K562 (cell line): Measurements from ENCODE around the gene SOX18. TPM values are rescaled to one million over a fixed set of nuclear protein-coding genes. Genes with fewer than 3 reads are reported as not detected.

Source experiments
- CTBP1 ChIP-seq: fragments of 450-650 bp; IDR thresholded peaks from 2 replicates; pipeline ENCODE4 v1.6.1; 2016; ENCODE audit warnings: borderline replicate concordance
- CXXC5 ChIP-seq: fragments of 250-450 bp; sonication (Bioruptor Pico); IDR thresholded peaks from 2 replicates; pipeline ENCODE4 v1.8.0; 2022; ENCODE audit warnings: inconsistent platforms, mild to moderate bottlenecking, moderate library complexity
- E2F3 ChIP-seq: fragments of 250-450 bp; sonication (Bioruptor Pico); IDR thresholded peaks from 2 replicates; pipeline ENCODE4 v1.4.0; 2020; ENCODE audit warnings: mild to moderate bottlenecking
- FOXA1 ChIP-seq: fragments of 450-650 bp; IDR thresholded peaks from 2 replicates; pipeline ENCODE4 v1.6.1; 2016; ENCODE audit warnings: mild to moderate bottlenecking, borderline replicate concordance
- HDAC1 ChIP-seq, 2 experiments: fragments of 450-650 bp; IDR thresholded peaks; 2 replicates each; pipeline ENCODE4 v1.6.1; 2016 to 2017; ENCODE audit warnings: inconsistent platforms in 1 of 2, mild to moderate bottlenecking in 1 of 2, moderate library complexity in 1 of 2
- HMG20B ChIP-seq: fragments of 250-450 bp; sonication (Bioruptor Pico); IDR thresholded peaks from 2 replicates; pipeline ENCODE4 v1.5.0; 2021; ENCODE audit warnings: mild to moderate bottlenecking
- KHSRP ChIP-seq: fragments of 450-650 bp; IDR thresholded peaks from 2 replicates; pipeline ENCODE4 v1.6.1; 2017
- NFIC ChIP-seq: fragments of 450-650 bp; IDR thresholded peaks from 2 replicates; pipeline ENCODE4 v1.6.1; 2017; ENCODE audit warnings: mild to moderate bottlenecking, inconsistent platforms
- NFRKB ChIP-seq: fragments of 450-650 bp; IDR thresholded peaks from 2 replicates; pipeline ENCODE4 v1.6.1; 2016; ENCODE audit warnings: low read depth
- RHOXF2B ChIP-seq: fragments of 250-450 bp; sonication (Bioruptor Pico); conservative IDR thresholded peaks from 2 replicates; pipeline ENCODE4 v1.5.1; 2021
- RUNX1 ChIP-seq: sonication (generic); IDR thresholded peaks from 2 replicates; pipeline ENCODE4 v1.6.1; 2016; ENCODE audit warnings: antibody characterized with exemption, low read depth
- SAFB ChIP-seq: fragments of 200-400 bp; formaldehyde crosslinking; IDR thresholded peaks from 2 replicates; pipeline ENCODE4 v1.6.1; 2017; ENCODE audit warnings: low read depth, low read length, borderline replicate concordance
- SMARCE1 ChIP-seq: fragments of 450-650 bp; IDR thresholded peaks from 2 replicates; pipeline ENCODE4 v1.7.1; 2016; ENCODE audit warnings: mild to moderate bottlenecking
- TCF7L2 ChIP-seq: fragments of 150-350 bp; IDR thresholded peaks from 2 replicates; pipeline ENCODE4 v1.6.1; 2016; ENCODE audit warnings: low read depth, mild to moderate bottlenecking, low read length, moderate library complexity
- TEAD1 ChIP-seq, 2 experiments: fragments of 450-650 bp in 1 of 2; sonication (generic) in 1 of 2; formaldehyde crosslinking; IDR thresholded peaks; 2 replicates each; pipeline versions ENCODE4 v1.4.0 to v1.8.0; 2020 to 2022; ENCODE audit warnings: mild to moderate bottlenecking in 2 of 2, missing genetic modification reagents in 1 of 2
- THRAP3 ChIP-seq: fragments of 450-650 bp; IDR thresholded peaks from 2 replicates; pipeline ENCODE4 v1.6.1; 2016; ENCODE audit warnings: mild to moderate bottlenecking, inconsistent platforms, borderline replicate concordance
- YY1 ChIP-seq, 3 experiments: IDR thresholded peaks; 2 replicates each; pipeline ENCODE4 v1.6.1; 2011; ENCODE audit warnings: low read length in 2 of 3, mild to moderate bottlenecking in 2 of 3, moderate library complexity in 2 of 3, borderline replicate concordance in 1 of 3, control low read depth in 1 of 3, low read depth in 1 of 3; ENCODE audit not compliant: insufficient read depth in 3 of 3, insufficient replicate concordance in 2 of 3, control insufficient read depth in 1 of 3, insufficient read length in 1 of 3; ENCODE audit errors: extremely low read depth in 1 of 3
- ZKSCAN1 ChIP-seq: fragments of 150-350 bp; IDR thresholded peaks from 2 replicates; pipeline ENCODE4 v1.6.1; 2016; ENCODE audit warnings: low read depth, low read length
- ZNF584 ChIP-seq: fragments of 200-800 bp; sonication (Bioruptor generic); IDR thresholded peaks from 2 replicates; pipeline ENCODE4 v1.6.1; 2016; ENCODE audit warnings: low read depth, mild to moderate bottlenecking, missing genetic modification characterization, missing compliant biosample characterization
- polyA plus RNA-seq, 8 experiments: library from polyadenylated mRNA; depleted of rRNA in 4 of 8; stranded (reverse) in 5 of 8; unstranded in 3 of 8; fragments of >200 nt; fragmentation: Nextera tagmentation in 2 of 8; fragmentation: Illumina TruSeq in 1 of 8; extraction: Ambion mirVana in 2 of 8; extraction: Trizol in 1 of 8; gene quantifications; 2 replicates each; pipeline versions ENCODE4 v1.2.1 to v1.2.3, GENCODE V29; 2011 to 2014; ENCODE audit warnings: inconsistent platforms in 1 of 8, missing spikeins in 1 of 8
- total RNA-seq, 7 experiments: library from RNA; depleted of rRNA in 6 of 7; stranded (reverse); fragments of >200 nt in 6 of 7; fragmentation: Illumina TruSeq in 2 of 7; extraction: Trizol in 2 of 7; gene quantifications; 2 replicates each; pipeline versions ENCODE4 v1.2.1 to v1.2.3, GENCODE V29; 2011 to 2021; ENCODE audit warnings: low replicate concordance in 1 of 7
- TF ChIP-seq, protein P1 (sequence below): fragments of 200-800 bp; sonication (Bioruptor generic); IDR thresholded peaks from 2 replicates; pipeline ENCODE4 v1.6.1; 2017; ENCODE audit warnings: missing genetic modification characterization, missing compliant biosample characterization
- TF ChIP-seq, protein P2 (sequence below), 2 experiments: fragments of 250-450 bp in 1 of 2; fragments of 450-650 bp in 1 of 2; sonication (Bioruptor Pico) in 1 of 2; IDR thresholded peaks; 2 replicates each; pipeline versions ENCODE4 v1.6.1 to v1.8.0; 2016 to 2021; ENCODE audit warnings: mild to moderate bottlenecking in 2 of 2, moderate library complexity in 2 of 2, missing compliant biosample characterization in 1 of 2, missing genetic modification characterization in 1 of 2
- TF ChIP-seq, protein P3 (sequence below): fragments of 450-650 bp; IDR thresholded peaks from 2 replicates; pipeline ENCODE4 v1.6.1; 2018; ENCODE audit warnings: mild to moderate bottlenecking, low read depth; ENCODE audit not compliant: partially characterized antibody

SOX18 gene
- total and polyA plus RNA-seq, 9 of the 15 experiments (the other 6 are each of a cell fraction or from before 2014, with no cell fraction given): 0.15 to 19.8 (median 0.33) TPM

DNA sequence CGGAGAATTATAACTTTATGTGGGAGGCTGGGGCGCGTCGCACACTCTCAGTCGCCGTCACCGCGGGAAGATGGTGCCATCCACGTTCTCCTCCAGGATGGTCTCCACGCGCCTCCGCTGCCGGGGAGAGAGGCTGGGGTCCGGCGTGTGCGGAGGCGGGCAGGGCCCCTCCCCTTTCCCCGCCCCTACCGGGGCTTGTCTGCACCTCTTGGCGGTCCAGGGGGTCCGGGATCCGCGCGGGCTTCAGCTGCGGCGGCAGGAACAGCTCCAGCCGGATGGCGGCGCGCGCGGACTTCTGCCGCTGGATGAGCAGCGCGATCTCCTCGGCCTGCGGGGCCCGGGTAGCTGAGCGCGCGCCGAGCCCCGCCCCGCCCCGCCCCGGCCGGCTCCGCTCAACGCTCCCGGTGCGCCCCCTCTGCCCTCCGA, 34.0 kb upstream of the SOX18 start (continued):
- TF ChIP-seq, protein P1, sequence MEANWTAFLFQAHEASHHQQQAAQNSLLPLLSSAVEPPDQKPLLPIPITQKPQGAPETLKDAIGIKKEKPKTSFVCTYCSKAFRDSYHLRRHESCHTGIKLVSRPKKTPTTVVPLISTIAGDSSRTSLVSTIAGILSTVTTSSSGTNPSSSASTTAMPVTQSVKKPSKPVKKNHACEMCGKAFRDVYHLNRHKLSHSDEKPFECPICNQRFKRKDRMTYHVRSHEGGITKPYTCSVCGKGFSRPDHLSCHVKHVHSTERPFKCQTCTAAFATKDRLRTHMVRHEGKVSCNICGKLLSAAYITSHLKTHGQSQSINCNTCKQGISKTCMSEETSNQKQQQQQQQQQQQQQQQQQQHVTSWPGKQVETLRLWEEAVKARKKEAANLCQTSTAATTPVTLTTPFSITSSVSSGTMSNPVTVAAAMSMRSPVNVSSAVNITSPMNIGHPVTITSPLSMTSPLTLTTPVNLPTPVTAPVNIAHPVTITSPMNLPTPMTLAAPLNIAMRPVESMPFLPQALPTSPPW (CRISPR knock-in tag): peak; percentile 47
- TF ChIP-seq E2F3 (CRISPR knock-in tag) (no peak), NFIC (peak; percentile 43), SAFB (no peak), HMG20B (CRISPR knock-in tag) (no peak), ZNF584 (CRISPR knock-in tag) (no peak), CTBP1 (peak; percentile 75), FOXA1 (no peak), RHOXF2B (CRISPR knock-in tag) (0 out of 2 replicates have a peak, but pooled peaks have one; percentile 31), RUNX1 (no peak), TEAD1 (CRISPR knock-in tag; IDR thresholded peaks at IDR 0.05) (no peak), THRAP3 (no peak), TCF7L2 (no peak), YY1 (IDR thresholded peaks at IDR 0.05; ENCODE audit: borderline replicate concordance in 1 of 3, control insufficient read depth in 1 of 3, extremely low read depth in 1 of 3, insufficient read depth in 3 of 3, insufficient read length in 1 of 3, insufficient replicate concordance in 2 of 3, low read depth in 1 of 3, low read length in 2 of 3) (peak in 2 of 3 experiments; percentile 31 to 39), HDAC1 (IDR thresholded peaks at IDR 0.05) (0 out of 4 replicates have a peak, but pooled peaks of 1 of the 2 experiments have one; percentile 10), ZKSCAN1 (no peak), KHSRP (no peak), SMARCE1 (no peak), CXXC5 (CRISPR knock-in tag) (peak; percentile 66), NFRKB (no peak)
- TF ChIP-seq, protein P2, sequence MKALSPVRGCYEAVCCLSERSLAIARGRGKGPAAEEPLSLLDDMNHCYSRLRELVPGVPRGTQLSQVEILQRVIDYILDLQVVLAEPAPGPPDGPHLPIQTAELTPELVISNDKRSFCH (CRISPR knock-in tag; IDR thresholded peaks at IDR 0.05): no peak
- TF ChIP-seq, protein P2 (tag; IDR thresholded peaks at IDR 0.05): no peak
- TF ChIP-seq, protein P3, sequence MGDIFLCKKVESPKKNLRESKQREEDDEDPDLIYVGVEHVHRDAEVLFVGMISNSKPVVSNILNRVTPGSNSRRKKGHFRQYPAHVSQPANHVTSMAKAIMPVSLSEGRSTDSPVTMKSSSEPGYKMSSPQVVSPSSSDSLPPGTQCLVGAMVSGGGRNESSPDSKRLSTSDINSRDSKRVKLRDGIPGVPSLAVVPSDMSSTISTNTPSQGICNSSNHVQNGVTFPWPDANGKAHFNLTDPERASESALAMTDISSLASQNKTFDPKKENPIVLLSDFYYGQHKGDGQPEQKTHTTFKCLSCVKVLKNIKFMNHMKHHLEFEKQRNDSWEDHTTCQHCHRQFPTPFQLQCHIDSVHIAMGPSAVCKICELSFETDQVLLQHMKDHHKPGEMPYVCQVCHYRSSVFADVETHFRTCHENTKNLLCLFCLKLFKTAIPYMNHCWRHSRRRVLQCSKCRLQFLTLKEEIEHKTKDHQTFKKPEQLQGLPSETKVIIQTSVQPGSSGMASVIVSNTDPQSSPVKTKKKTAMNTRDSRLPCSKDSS: no peak
